Adrenal gland (tissue), 12 donors: ENCODE measurements around the gene CDH12. TPM values are rescaled to one million over a fixed set of nuclear protein-coding genes. Genes with fewer than 3 reads are reported as not detected.

Experiments
- DNase-seq, 7 donors: peaks; one replicate each; pipeline ENCODE4 v3.0.0-alpha.2; 2019 to 2020
- H3K27ac ChIP-seq, 5 donors: fragments of 200-600 bp; sonication (generic) in 4 of 5; 1 replicate in 3 of 5; 2 replicates in 2 of 5; pipeline versions ENCODE4 v1.5.1 to v1.8.0; 2016 to 2020; ENCODE audit warnings: mild to moderate bottlenecking in 1 of 5
- H3K27me3 ChIP-seq: fragments of 200-600 bp; 2 replicates; pipeline ENCODE4 v1.8.0; 2021
- H3K36me3 ChIP-seq, 2 donors: fragments of 200-600 bp; replicated peaks in 1 of 2; 1 replicate in 1 of 2; 2 replicates in 1 of 2; pipeline versions ENCODE4 v1.5.1 to v1.8.0; 2018 to 2022
- H3K4me1 ChIP-seq, 2 donors: fragments of 200-600 bp; replicated peaks in 1 of 2; 1 replicate in 1 of 2; 2 replicates in 1 of 2; pipeline versions ENCODE4 v1.5.1 to v1.8.0; 2018 to 2021
- H3K4me3 ChIP-seq, 4 donors: fragments of 200-600 bp; sonication (generic) in 3 of 4; one replicate each; pipeline ENCODE4 v1.5.1; 2016 to 2018
- H3K9me3 ChIP-seq, 3 donors: fragments of 200-600 bp; sonication (generic) in 1 of 3; replicated peaks in 1 of 3; 1 replicate in 2 of 3; 2 replicates in 1 of 3; pipeline versions ENCODE4 v1.5.1 to v1.8.0; 2016 to 2021
- POLR2A ChIP-seq, 2 donors: fragments of 450-650 bp; IDR thresholded peaks; one replicate each; pipeline ENCODE4 v1.6.1; 2017; ENCODE audit warnings: antibody characterized with exemption in 2 of 2, mild to moderate bottlenecking in 2 of 2, moderate library complexity in 1 of 2
- WGBS, 4 donors: extraction: QIAGEN DNeasy Blood & Tissue Kit in 2 of 4; methylation state at CpG; one replicate each; pipeline versions ENCODE4 v1.1.5 to v1.1.7; 2013 to 2017; 5-methylcytosine and 5-hydroxymethylcytosine counted together
- intact Hi-C, 2 donors: fragments of 100-400 bp; cut with DNase I; formaldehyde crosslinking; loops; one replicate each; pipeline versions ENCODE4 v1.14.1 to v1.15.0; 2022 to 2023
- polyA plus RNA-seq, 3 donors: library from polyadenylated mRNA; stranded (reverse); fragments of 200-250 nt in 2 of 3; fragments of 350-450 nt in 1 of 3; fragmentation: Illumina TruSeq in 1 of 3; extraction: RNeasy Lipid Tissue Mini Kit (QIAGEN cat#74804) in 1 of 3; gene quantifications; one replicate each; pipeline ENCODE4 v1.2.3, GENCODE V29; 2013 to 2014
- total RNA-seq, 9 donors: library from RNA; depleted of rRNA in 4 of 9; stranded (reverse); fragments of >200 nt in 4 of 9; fragments of 120-200 nt in 1 of 9; fragmentation: NEBNext Ultra II Directional in 1 of 9; extraction: Animal tissue kit (Norgen Biotek cat#: 25700) in 1 of 9; gene quantifications; one replicate each; pipeline versions ENCODE4 v1.1.0 to v1.2.4, GENCODE V29; 2013 to 2023
- TF ChIP-seq, protein P1 (sequence below), 6 experiments: fragments of 450-650 bp in 4 of 6; fragments of 200-600 bp in 2 of 6; sonication (generic) in 1 of 6; IDR thresholded peaks; 1 replicate in 5 of 6; 2 replicates in 1 of 6; pipeline versions ENCODE4 v1.5.1 to v1.8.0; 2016 to 2021; ENCODE audit warnings: antibody characterized with exemption in 6 of 6, mild to moderate bottlenecking in 2 of 6, moderate library complexity in 1 of 6
- donor health status: healthy with polysubstance abuse.
- donor health status: Bipolar disorder and iron deficiency.
- donor health status: DM: yes; HTN: yes; CAD: no.
- donor health status: DM: no; HTN: no; CAD: no.
- donor health status: DM: no; HTN: no; CAD: no.
- donor health status: DM: yes; HTN: yes; CAD: no.

The CDH12 gene
- total and polyA plus RNA-seq, 12 donors, result 0.80 to 16.5 (median 7.8) TPM

- 81 to 93% (median 84%) methylated on average over 6 of the region's 6 CpGs for WGBS, 4 donors
These were observed 1070.0 kb downstream of the CDH12 start for GRCh38 chr5:21783074-21783679.

DNA sequence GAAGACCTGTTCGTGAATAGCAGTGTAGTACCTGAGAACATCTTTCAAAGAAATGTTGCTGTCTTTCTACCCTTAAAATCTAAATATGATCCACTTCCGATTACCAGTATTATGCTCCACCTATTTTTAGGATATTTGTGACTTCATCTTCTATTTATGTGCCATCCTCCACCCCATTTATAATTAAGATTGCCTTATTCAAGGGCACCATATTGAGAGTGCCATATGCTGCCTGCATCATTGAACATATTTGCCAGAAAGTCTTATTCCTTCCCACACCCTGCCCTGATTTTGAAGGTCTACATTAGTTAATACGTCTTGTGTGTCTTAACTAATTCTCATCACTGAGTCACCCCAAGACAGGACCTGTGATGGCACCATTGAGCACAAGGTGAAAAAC is 1076.7 kb downstream of the CDH12 start:
- intact Hi-C loops, result no loop called here
- WGBS, 4 donors, result 87 to 91% (median 88%) methylated on average over 3 of the region's 3 CpGs

More at GRCh38 chr5:21783074-21783679, 1070.0 kb downstream of the CDH12 start:
- Histone ChIP-seq H3K4me3 (no peak overlapping the region), H3K36me3 (no peaks in the 10 kb centered on the region), H3K27ac (no peak overlapping the region), H3K4me1 (no peaks in the 10 kb centered on the region), H3K27me3 (no peaks in the 10 kb centered on the region), H3K9me3 (no peaks in the 10 kb centered on the region)
- intact Hi-C loops, result no loop called here
- DNase-seq, result no peak
- no peak for TF ChIP-seq POLR2A (IDR thresholded peaks at IDR 0.05)
- TF ChIP-seq, protein P1, sequence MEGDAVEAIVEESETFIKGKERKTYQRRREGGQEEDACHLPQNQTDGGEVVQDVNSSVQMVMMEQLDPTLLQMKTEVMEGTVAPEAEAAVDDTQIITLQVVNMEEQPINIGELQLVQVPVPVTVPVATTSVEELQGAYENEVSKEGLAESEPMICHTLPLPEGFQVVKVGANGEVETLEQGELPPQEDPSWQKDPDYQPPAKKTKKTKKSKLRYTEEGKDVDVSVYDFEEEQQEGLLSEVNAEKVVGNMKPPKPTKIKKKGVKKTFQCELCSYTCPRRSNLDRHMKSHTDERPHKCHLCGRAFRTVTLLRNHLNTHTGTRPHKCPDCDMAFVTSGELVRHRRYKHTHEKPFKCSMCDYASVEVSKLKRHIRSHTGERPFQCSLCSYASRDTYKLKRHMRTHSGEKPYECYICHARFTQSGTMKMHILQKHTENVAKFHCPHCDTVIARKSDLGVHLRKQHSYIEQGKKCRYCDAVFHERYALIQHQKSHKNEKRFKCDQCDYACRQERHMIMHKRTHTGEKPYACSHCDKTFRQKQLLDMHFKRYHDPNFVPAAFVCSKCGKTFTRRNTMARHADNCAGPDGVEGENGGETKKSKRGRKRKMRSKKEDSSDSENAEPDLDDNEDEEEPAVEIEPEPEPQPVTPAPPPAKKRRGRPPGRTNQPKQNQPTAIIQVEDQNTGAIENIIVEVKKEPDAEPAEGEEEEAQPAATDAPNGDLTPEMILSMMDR (IDR thresholded peaks at IDR 0.05), result no peak

DNA sequence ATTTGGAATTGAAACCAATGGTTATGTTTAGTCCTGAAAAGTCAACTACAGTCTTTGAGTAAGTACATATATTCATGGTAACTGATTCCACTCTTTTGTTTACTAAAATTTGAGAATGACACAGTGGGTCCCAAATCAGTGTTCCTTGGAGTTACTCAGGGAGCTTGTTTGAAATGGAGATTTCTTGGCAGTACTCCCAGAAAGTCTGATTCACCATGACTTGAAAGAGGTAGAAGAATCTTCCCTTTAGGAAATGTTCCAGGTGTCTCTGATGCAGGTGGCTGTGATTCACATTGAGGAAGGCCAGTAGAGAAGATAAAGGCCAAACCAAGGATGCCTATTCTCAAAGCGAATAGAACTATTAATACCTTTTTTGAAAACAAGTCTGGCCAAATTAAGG is 1078.3 kb downstream of the CDH12 start:
- Histone ChIP-seq H3K4me1 (no peaks in the 10 kb centered on the region), H3K4me3 (no peak overlapping the region), H3K27me3 (no peaks in the 10 kb centered on the region), H3K9me3 (no peaks in the 10 kb centered on the region), H3K27ac (peak overlapping the region in 1 of 5 donors; percentile 17), H3K36me3 (no peaks in the 10 kb centered on the region)
- TF ChIP-seq, protein P1 (IDR thresholded peaks at IDR 0.05), result no peak
- no peak for TF ChIP-seq POLR2A (IDR thresholded peaks at IDR 0.05)
- peak in 4 of 7 donors; percentile 24 to 64 (median 42) for DNase-seq
- intact Hi-C loops, result no loop called here
- 46 to 55% (median 51%) methylated on average over 1 of the region's 1 CpG for WGBS, 4 donors

More for the DNA sequence above, 1076.7 kb downstream of the CDH12 start:
- Histone ChIP-seq H3K4me3 (no peak overlapping the region), H3K27ac (no peak overlapping the region), H3K36me3 (no peaks in the 10 kb centered on the region), H3K27me3 (no peaks in the 10 kb centered on the region), H3K4me1 (no peaks in the 10 kb centered on the region), H3K9me3 (no peaks in the 10 kb centered on the region)
- TF ChIP-seq POLR2A (IDR thresholded peaks at IDR 0.05), result no peak
- TF ChIP-seq, protein P1 (IDR thresholded peaks at IDR 0.05), result no peak
- DNase-seq, result no peak

- Histone ChIP-seq H3K27me3 (no peaks in the 10 kb centered on the region), H3K9me3 (no peaks in the 10 kb centered on the region), H3K36me3 (no peaks in the 10 kb centered on the region), H3K4me3 (no peak overlapping the region), H3K4me1 (no peaks in the 10 kb centered on the region), H3K27ac (no peak overlapping the region)
- DNase-seq, result no peak
- 63 to 83% (median 79%) methylated on average over 2 of the region's 2 CpGs for WGBS, 4 donors
- intact Hi-C loops, result no loop called here
- no peak for TF ChIP-seq POLR2A (IDR thresholded peaks at IDR 0.05)
- TF ChIP-seq, protein P1 (IDR thresholded peaks at IDR 0.05), result no peak
These were observed 1078.9 kb downstream of the CDH12 start for GRCh38 chr5:21774281-21774680.
